ENCODE results near the gene PEAK1.
"Not testable (repeated sequence)": the region's sequence is repeated elsewhere in the genome, so short reads cannot be mapped to it uniquely, and the experiment has no call there.

PEAK1 gene

GRCh38 chr15:77406846-77407245 lies 13.1 kb downstream of the PEAK1 start:
- no peak for ATAC-seq
- TF ChIP-seq ZNF8 (CRISPR knock-in tag; IDR thresholded peaks at IDR 0.05) (no peak), ZNF70 (CRISPR knock-in tag; IDR thresholded peaks at IDR 0.05) (no peak), CREB5 (CRISPR knock-in tag; IDR thresholded peaks at IDR 0.05; ENCODE audit: low read depth) (no peak), ESRRG (CRISPR knock-in tag; IDR thresholded peaks at IDR 0.05) (no peak), CSDC2 (CRISPR knock-in tag; IDR thresholded peaks at IDR 0.05) (no peak), RARB (CRISPR knock-in tag; IDR thresholded peaks at IDR 0.05) (no peak), TOX (CRISPR knock-in tag; IDR thresholded peaks at IDR 0.05; ENCODE audit: borderline replicate concordance) (no peak)

- ATAC-seq: not testable (repeated sequence)
Observed at GRCh38 chr15:77406173-77406759, 13.6 kb downstream of the PEAK1 start.

GRCh38 chr15:77402740-77403379 lies 17.0 kb downstream of the PEAK1 start:
- TF ChIP-seq ZC3H10 (CRISPR knock-in tag; IDR thresholded peaks at IDR 0.05): no peak
- no peak for TF ChIP-seq OSR1 (CRISPR knock-in tag; IDR thresholded peaks at IDR 0.05)
- no peak for TF ChIP-seq ZFP30 (CRISPR knock-in tag; IDR thresholded peaks at IDR 0.05)
- no peak for TF ChIP-seq ZNF70 (CRISPR knock-in tag; IDR thresholded peaks at IDR 0.05)
- TF ChIP-seq PPARA (CRISPR knock-in tag; IDR thresholded peaks at IDR 0.05; ENCODE audit: borderline replicate concordance): no peak
- TF ChIP-seq TSHZ2 (CRISPR knock-in tag; IDR thresholded peaks at IDR 0.05): no peak
- TF ChIP-seq ARNTL (CRISPR knock-in tag; IDR thresholded peaks at IDR 0.05; ENCODE audit: borderline replicate concordance, low read depth): no peak
- TF ChIP-seq CREB5 (CRISPR knock-in tag; IDR thresholded peaks at IDR 0.05; ENCODE audit: low read depth): no peak
- TF ChIP-seq RARB (CRISPR knock-in tag; IDR thresholded peaks at IDR 0.05): no peak
- no peak for TF ChIP-seq ESRRG (CRISPR knock-in tag; IDR thresholded peaks at IDR 0.05)
- TF ChIP-seq ISL1 (CRISPR knock-in tag; IDR thresholded peaks at IDR 0.05): no peak; the same call in 1 of the 2 replicates
- no peak for TF ChIP-seq PATZ1 (CRISPR knock-in tag; IDR thresholded peaks at IDR 0.05; ENCODE audit: borderline replicate concordance)
- no peak for TF ChIP-seq ZFP3 (CRISPR knock-in tag; IDR thresholded peaks at IDR 0.05)
- ATAC-seq: peak; percentile 93

- ATAC-seq: no peak
- TF ChIP-seq ISL1 (CRISPR knock-in tag; IDR thresholded peaks at IDR 0.05): no peak
- peak; percentile 95 for TF ChIP-seq ZNF8 (CRISPR knock-in tag; IDR thresholded peaks at IDR 0.05)
- TF ChIP-seq TCF4 (CRISPR knock-in tag; IDR thresholded peaks at IDR 0.05; ENCODE audit: borderline replicate concordance): no peak
Observed at GRCh38 chr15:77400258-77400657, 19.6 kb downstream of the PEAK1 start.

- no peak for ATAC-seq
- TF ChIP-seq CREB5 (CRISPR knock-in tag; IDR thresholded peaks at IDR 0.05; ENCODE audit: low read depth): no peak
Observed at GRCh38 chr15:77398927-77399326, 21.0 kb downstream of the PEAK1 start.

Data from SK-N-SH treated with all-trans-retinoic acid at 6 μM for 48 hours (cell line).